Measurements from ENCODE around the gene ACTRT3. TPM values are rescaled to one million over a fixed set of nuclear protein-coding genes. Genes with fewer than 3 reads are reported as not detected.

ACTRT3 gene
- total and polyA plus RNA-seq, 2 donors (not counting 3 experiments of a cell fraction or from before 2014, with no cell fraction given), result 2.6 to 3.3 TPM

- ChIA-PET POLR2A (no interaction called here), CTCF (interaction anchor here (0.9 to 1.4 kb wide), 2 partner anchors 13 to 89 kb away, joined by 3 to 4 read pairs; no protein-coding TSS in a partner anchor)
- intact Hi-C loops (cut with micrococcal nuclease), result no loop called here
- Histone ChIP-seq H2AFZ (ENCODE audit: low read depth, low read length) (no peak overlapping the region), H3K9me3 (replicated peaks; ENCODE audit: control insufficient read depth, insufficient read depth, low read length) (no peaks in the 10 kb centered on the region), H4K20me1 (replicated peaks; ENCODE audit: control insufficient read depth, extremely low read depth, insufficient read depth, low read length) (no peaks in the 10 kb centered on the region), H3K79me2 (ENCODE audit: control insufficient read depth, insufficient read depth, low read length) (no peaks in the 10 kb centered on the region), H3K4me1 (ENCODE audit: control insufficient read depth, extremely low read depth, insufficient read depth, low read length) (peaks cover 7% of the 10 kb centered on the region), H3K4me2 (ENCODE audit: insufficient read depth, low read length) (no peak overlapping the region), H3K27me3 (ENCODE audit: control insufficient read depth in 2 of 2, insufficient read depth in 2 of 2, low read length in 2 of 2) (peaks cover 0 to 4% of the 10 kb centered on the region in 2 experiments), H3K27ac (ENCODE audit: insufficient read depth, low read depth, low read length) (no peak overlapping the region), H3K9me1 (replicated peaks; ENCODE audit: control insufficient read depth, extremely low read depth, insufficient read depth, low read length) (no peaks in the 10 kb centered on the region), H3K4me3 (replicated peaks in 1 of 3; ENCODE audit: insufficient read depth in 1 of 3, low read depth in 1 of 3, low read length in 3 of 3) (no peak overlapping the region), H3K36me3 (ENCODE audit: control insufficient read depth in 2 of 2, extremely low read depth in 1 of 2, insufficient read depth in 2 of 2, low read length in 2 of 2) (no peaks in the 10 kb centered on the region), H3K9ac (replicated peaks; ENCODE audit: extremely low read depth, insufficient read depth, low read length) (no peak overlapping the region)
- no TSS peak for BruUV-seq (replicated peaks)
- FAIRE-seq, result no peak
- no peak for DNase-seq (ENCODE audit: low read depth, low spot score)
- no peak for TF ChIP-seq POLR2AphosphoS5 (IDR thresholded peaks at IDR 0.05; ENCODE audit: insufficient read depth, low read depth, low read length)
- dilution Hi-C loops (cut with MboI; ENCODE audit: extremely low pct_ligation_motif_present, low sequenced_read_pairs), result no loop called here
Measured at GRCh38 chr3:169758359-169758994, 10.9 kb downstream of the ACTRT3 start.

GRCh38 chr3:169755488-169755887 lies 13.9 kb downstream of the ACTRT3 start:
- no peak overlapping the region for H3K9ac ChIP-seq (replicated peaks; ENCODE audit: extremely low read depth, insufficient read depth, low read length)
- H3K27me3 ChIP-seq (ENCODE audit: control insufficient read depth in 2 of 2, insufficient read depth in 2 of 2, low read length in 2 of 2), result peaks cover 3 to 12% of the 10 kb centered on the region in 2 experiments
- TF ChIP-seq CTCF (IDR thresholded peaks at IDR 0.05; ENCODE audit: extremely low read depth in 1 of 2, insufficient read depth in 1 of 2, low read depth in 1 of 2, low read length in 2 of 2), result no peak
- TF ChIP-seq JUN (IDR thresholded peaks at IDR 0.05; ENCODE audit: borderline replicate concordance, insufficient read depth, insufficient read length, low read depth), result no peak
- no peak for TF ChIP-seq EZH2 (IDR thresholded peaks at IDR 0.05; ENCODE audit: borderline replicate concordance, low read depth, low read length, severe bottlenecking)
- TF ChIP-seq, protein P1, sequence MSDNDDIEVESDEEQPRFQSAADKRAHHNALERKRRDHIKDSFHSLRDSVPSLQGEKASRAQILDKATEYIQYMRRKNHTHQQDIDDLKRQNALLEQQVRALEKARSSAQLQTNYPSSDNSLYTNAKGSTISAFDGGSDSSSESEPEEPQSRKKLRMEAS (IDR thresholded peaks at IDR 0.05; ENCODE audit: insufficient read depth, insufficient read length), result no peak
- no peak for TF ChIP-seq GATA2 (IDR thresholded peaks at IDR 0.05; ENCODE audit: insufficient read depth, insufficient read length, low read depth, low read length)
- TF ChIP-seq FOS (IDR thresholded peaks at IDR 0.05; ENCODE audit: borderline replicate concordance, insufficient read depth, low read length), result no peak
- no peak for TF ChIP-seq POLR2A (IDR thresholded peaks at IDR 0.05; ENCODE audit: low read depth, low read length)
- no peak for TF ChIP-seq MYC (IDR thresholded peaks at IDR 0.05; ENCODE audit: low read depth, low read length)
- intact Hi-C loops (cut with micrococcal nuclease) (no loop called here), dilution Hi-C loops (cut with MboI; ENCODE audit: extremely low pct_ligation_motif_present, low sequenced_read_pairs) (no loop called here)
- H3K4me1 ChIP-seq (ENCODE audit: control insufficient read depth, extremely low read depth, insufficient read depth, low read length), result peaks cover 7% of the 10 kb centered on the region
- DNase-seq (ENCODE audit: low read depth, low spot score) (no peak), FAIRE-seq (no peak)
- H3K4me3 ChIP-seq (replicated peaks in 1 of 3; ENCODE audit: insufficient read depth in 1 of 3, low read depth in 1 of 3, low read length in 3 of 3), result no peak overlapping the region
- H3K27ac ChIP-seq (ENCODE audit: insufficient read depth, low read depth, low read length), result no peak overlapping the region
- H3K9me3 ChIP-seq (replicated peaks; ENCODE audit: control insufficient read depth, insufficient read depth, low read length), result no peaks in the 10 kb centered on the region
- no peak overlapping the region for H2AFZ ChIP-seq (ENCODE audit: low read depth, low read length)
- ChIA-PET POLR2A (no interaction called here), CTCF (no interaction called here)
- no peaks in the 10 kb centered on the region for H3K9me1 ChIP-seq (replicated peaks; ENCODE audit: control insufficient read depth, extremely low read depth, insufficient read depth, low read length)
- no peaks in the 10 kb centered on the region for H4K20me1 ChIP-seq (replicated peaks; ENCODE audit: control insufficient read depth, extremely low read depth, insufficient read depth, low read length)
- H3K4me2 ChIP-seq (ENCODE audit: insufficient read depth, low read length), result no peak overlapping the region
- no TSS peak for BruUV-seq (replicated peaks)
- H3K79me2 ChIP-seq (ENCODE audit: control insufficient read depth, insufficient read depth, low read length), result no peaks in the 10 kb centered on the region
- no peaks in the 10 kb centered on the region for H3K36me3 ChIP-seq (ENCODE audit: control insufficient read depth in 2 of 2, extremely low read depth in 1 of 2, insufficient read depth in 2 of 2, low read length in 2 of 2)
